Psoas muscle (tissue), 8 donors: Measurements from ENCODE around the gene RANBP10. TPM values are rescaled to one million over a fixed set of nuclear protein-coding genes. Genes with fewer than 3 reads are reported as not detected.

Source experiments
- ATAC-seq, 4 donors: fragments of 200-7000 bp; cut with Tn5 transposase; one replicate each; pipeline ENCODE4 v1.9.1; 2020; ENCODE audit warnings: moderate library complexity in 3 of 4, mild to moderate bottlenecking in 2 of 4
- DNase-seq, 2 donors: peaks; one replicate each; pipeline ENCODE4 v3.0.0-alpha.2; 2020
- H3K27ac ChIP-seq: fragments of 200-600 bp; one replicate; pipeline ENCODE4 v1.8.0; 2022
- H3K27me3 ChIP-seq, 3 donors: fragments of 200-600 bp in 1 of 3; one replicate each; pipeline versions ENCODE4 v1.6.1 to v1.8.0; 2013 to 2022; ENCODE audit warnings: low read length in 2 of 3, mild to moderate bottlenecking in 2 of 3, moderate library complexity in 1 of 3; ENCODE audit not compliant: insufficient read depth in 3 of 3
- H3K36me3 ChIP-seq, 2 donors: fragments of 200-600 bp in 1 of 2; one replicate each; pipeline versions ENCODE4 v1.6.1 to v1.8.0; 2013 to 2022; ENCODE audit warnings: low read depth in 1 of 2, mild to moderate bottlenecking in 1 of 2, moderate library complexity in 1 of 2; ENCODE audit not compliant: insufficient read depth in 1 of 2
- H3K4me1 ChIP-seq: fragments of 200-600 bp; one replicate; pipeline ENCODE4 v1.8.0; 2022
- H3K4me3 ChIP-seq: fragments of 200-600 bp; one replicate; pipeline ENCODE4 v1.8.0; 2022; ENCODE audit warnings: mild to moderate bottlenecking
- H3K9me3 ChIP-seq: fragments of 200-600 bp; one replicate; pipeline ENCODE4 v1.8.0; 2022
- WGBS, 3 donors: extraction: QIAGEN DNeasy Blood & Tissue Kit; methylation state at CpG; one replicate each; pipeline versions ENCODE4 v1.1.6 to v1.1.7; 2013; 5-methylcytosine and 5-hydroxymethylcytosine counted together
- intact Hi-C, 2 donors: fragments of 100-400 bp; cut with DNase I; formaldehyde crosslinking; loops; one replicate each; pipeline versions ENCODE4 v1.11.0 to v1.14.2; 2022
- polyA plus RNA-seq, 3 donors: library from polyadenylated mRNA; stranded (reverse); fragments of 200-250 nt; gene quantifications; one replicate each; pipeline ENCODE4 v1.2.3, GENCODE V29; 2013
- total RNA-seq, 4 donors: library from RNA; stranded (reverse); fragmentation: NEBNext Ultra II Directional in 2 of 4; extraction: Animal tissue kit (Norgen Biotek cat#: 25700) in 2 of 4; gene quantifications; one replicate each; pipeline versions ENCODE4 v1.2.1 to v1.2.4, GENCODE V29; 2021 to 2023
- TF ChIP-seq, protein P1 (sequence below): fragments of 200-600 bp; IDR thresholded peaks from one replicate; pipeline ENCODE4 v1.8.0; 2022; ENCODE audit warnings: antibody characterized with exemption
- donor health status: healthy with polysubstance abuse.
- donor health status: DM: no; HTN: no; CAD: no; lungs with moderate emphysema.
- donor health status: Bipolar disorder and iron deficiency.
- donor health status: healthy.
- donor health status: DM: yes; HTN: yes; CAD: no.
- donor health status: DM: no; HTN: no; CAD: no.
- donor health status: DM: no; HTN: no; CAD: no.
- donor health status: DM: yes; HTN: yes; CAD: no.

The RANBP10 gene
- total and polyA plus RNA-seq, 7 donors = 9.1 to 27.9 (median 17.6) TPM

DNA sequence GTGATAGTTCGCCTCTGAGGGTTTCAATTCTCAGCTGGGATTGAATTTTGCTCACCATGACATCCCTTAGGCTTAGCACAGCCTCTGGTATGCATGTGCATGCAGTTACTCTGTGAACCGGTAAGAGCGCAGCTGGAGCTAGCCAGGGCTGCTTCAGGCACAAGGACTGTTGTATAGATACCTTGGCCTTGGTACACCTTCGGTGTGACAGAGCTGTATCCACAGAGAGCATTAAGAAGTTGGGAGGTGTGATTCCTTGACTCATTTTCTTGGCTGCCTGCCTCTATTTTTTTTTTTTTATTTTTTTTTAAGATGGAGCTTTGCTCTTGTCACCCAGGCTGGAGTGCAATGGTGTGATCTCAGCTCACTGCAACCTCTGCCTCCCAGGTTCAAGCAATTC is 38.1 kb upstream of the RANBP10 start:
- no peaks in the 10 kb centered on the region for H3K9me3 ChIP-seq
- DNase-seq (no peak), ATAC-seq (no peak)
- peak overlapping the region; percentile 100 for H3K4me3 ChIP-seq
- peaks cover 0 to 5% of the 10 kb centered on the region in 2 donors for H3K36me3 ChIP-seq
- peaks cover 50% of the 10 kb centered on the region for H3K4me1 ChIP-seq
- no peaks in the 10 kb centered on the region for H3K27me3 ChIP-seq
- intact Hi-C loops = loop anchor here in 1 of 2 donors (10.0 kb wide), 1 partner anchor 390 kb away; the partner anchor contains the start of gene ESRP2
- 40 to 52% (median 44%) methylated on average over 4 of the region's 4 CpGs for WGBS, 3 donors
- H3K27ac ChIP-seq = peak overlapping the region; percentile 100
- TF ChIP-seq, protein P1, sequence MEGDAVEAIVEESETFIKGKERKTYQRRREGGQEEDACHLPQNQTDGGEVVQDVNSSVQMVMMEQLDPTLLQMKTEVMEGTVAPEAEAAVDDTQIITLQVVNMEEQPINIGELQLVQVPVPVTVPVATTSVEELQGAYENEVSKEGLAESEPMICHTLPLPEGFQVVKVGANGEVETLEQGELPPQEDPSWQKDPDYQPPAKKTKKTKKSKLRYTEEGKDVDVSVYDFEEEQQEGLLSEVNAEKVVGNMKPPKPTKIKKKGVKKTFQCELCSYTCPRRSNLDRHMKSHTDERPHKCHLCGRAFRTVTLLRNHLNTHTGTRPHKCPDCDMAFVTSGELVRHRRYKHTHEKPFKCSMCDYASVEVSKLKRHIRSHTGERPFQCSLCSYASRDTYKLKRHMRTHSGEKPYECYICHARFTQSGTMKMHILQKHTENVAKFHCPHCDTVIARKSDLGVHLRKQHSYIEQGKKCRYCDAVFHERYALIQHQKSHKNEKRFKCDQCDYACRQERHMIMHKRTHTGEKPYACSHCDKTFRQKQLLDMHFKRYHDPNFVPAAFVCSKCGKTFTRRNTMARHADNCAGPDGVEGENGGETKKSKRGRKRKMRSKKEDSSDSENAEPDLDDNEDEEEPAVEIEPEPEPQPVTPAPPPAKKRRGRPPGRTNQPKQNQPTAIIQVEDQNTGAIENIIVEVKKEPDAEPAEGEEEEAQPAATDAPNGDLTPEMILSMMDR = peak; percentile 8

DNA sequence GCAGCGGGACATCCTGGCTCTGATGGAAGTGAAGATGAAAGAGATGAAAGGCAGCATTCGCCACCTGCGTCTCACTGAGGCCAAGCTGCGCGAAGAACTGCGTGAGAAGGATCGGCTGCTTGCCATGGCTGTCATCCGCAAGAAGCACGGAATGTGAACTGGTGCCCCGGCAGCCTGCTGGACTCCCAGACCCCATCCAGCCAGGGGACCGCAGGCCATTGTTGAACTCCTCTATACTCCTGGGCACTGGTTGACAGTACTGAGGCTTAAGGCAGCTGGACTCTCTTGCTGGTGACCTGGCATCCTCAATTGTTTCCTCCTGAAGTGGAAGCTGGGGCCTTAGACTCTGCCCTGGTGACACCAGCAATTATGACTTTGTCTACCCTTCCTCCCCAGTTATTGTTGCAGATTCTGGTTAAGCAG is 37.0 kb upstream of the RANBP10 start:
- intact Hi-C loops = loop anchor here in 1 of 2 donors (10.0 kb wide), 1 partner anchor 391 kb away; the partner anchor contains the start of gene ESRP2
- 3 to 5% (median 5%) methylated on average over 11 of the region's 11 CpGs for whole genome bisulfite sequencing, 3 donors
- Histone ChIP-seq H3K9me3 (no peaks in the 10 kb centered on the region), H3K4me3 (peak overlapping the region; percentile 100), H3K36me3 (peaks cover 0 to 5% of the 10 kb centered on the region in 2 donors), H3K27me3 (no peaks in the 10 kb centered on the region), H3K4me1 (peaks cover 44% of the 10 kb centered on the region), H3K27ac (peak overlapping the region; percentile 100)
- DNase-seq = peak in 1 of 2 donors; percentile 58
- TF ChIP-seq, protein P1 = no peak
- no peak for ATAC-seq

DNA sequence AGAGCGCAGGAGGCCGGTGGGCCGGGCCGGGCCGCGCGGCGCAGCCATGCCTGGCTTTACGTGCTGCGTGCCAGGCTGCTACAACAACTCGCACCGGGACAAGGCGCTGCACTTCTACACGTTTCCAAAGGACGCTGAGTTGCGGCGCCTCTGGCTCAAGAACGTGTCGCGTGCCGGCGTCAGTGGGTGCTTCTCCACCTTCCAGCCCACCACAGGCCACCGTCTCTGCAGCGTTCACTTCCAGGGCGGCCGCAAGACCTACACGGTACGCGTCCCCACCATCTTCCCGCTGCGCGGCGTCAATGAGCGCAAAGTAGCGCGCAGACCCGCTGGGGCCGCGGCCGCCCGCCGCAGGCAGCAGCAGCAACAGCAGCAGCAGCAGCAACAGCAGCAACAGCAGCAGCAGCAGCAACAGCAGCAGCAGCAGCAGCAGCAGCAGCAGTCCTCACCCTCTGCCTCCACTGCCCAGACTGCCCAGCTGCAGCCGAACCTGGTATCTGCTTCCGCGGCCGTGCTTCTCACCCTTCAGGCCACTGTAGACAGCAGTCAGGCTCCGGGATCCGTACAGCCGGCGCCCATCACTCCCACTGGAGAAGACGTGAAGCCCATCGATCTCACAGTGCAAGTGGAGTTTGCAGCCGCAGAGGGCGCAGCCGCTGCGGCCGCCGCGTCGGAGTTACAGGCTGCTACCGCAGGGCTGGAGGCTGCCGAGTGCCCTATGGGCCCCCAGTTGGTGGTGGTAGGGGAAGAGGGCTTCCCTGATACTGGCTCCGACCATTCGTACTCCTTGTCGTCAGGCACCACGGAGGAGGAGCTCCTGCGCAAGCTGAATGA is 36.4 kb upstream of the RANBP10 start:
- TF ChIP-seq, protein P1 = peak; percentile 12
- Histone ChIP-seq H3K4me3 (peak overlapping the region; percentile 100), H3K9me3 (no peaks in the 10 kb centered on the region), H3K27ac (peak overlapping the region; percentile 100), H3K27me3 (no peaks in the 10 kb centered on the region), H3K36me3 (peaks cover 0 to 5% of the 10 kb centered on the region in 2 donors), H3K4me1 (peaks cover 38% of the 10 kb centered on the region)
- ATAC-seq (peak in 3 of 4 donors; percentile 2 to 6 (median 3)), DNase-seq (peak; percentile 61 to 82)
- intact Hi-C loops = loop anchor here in 1 of 2 donors (10.0 kb wide), 1 partner anchor 392 kb away; the partner anchor contains the start of gene ESRP2
- WGBS, 3 donors = 1% methylated on average over 53 to 67 of the region's 67 CpGs

DNA sequence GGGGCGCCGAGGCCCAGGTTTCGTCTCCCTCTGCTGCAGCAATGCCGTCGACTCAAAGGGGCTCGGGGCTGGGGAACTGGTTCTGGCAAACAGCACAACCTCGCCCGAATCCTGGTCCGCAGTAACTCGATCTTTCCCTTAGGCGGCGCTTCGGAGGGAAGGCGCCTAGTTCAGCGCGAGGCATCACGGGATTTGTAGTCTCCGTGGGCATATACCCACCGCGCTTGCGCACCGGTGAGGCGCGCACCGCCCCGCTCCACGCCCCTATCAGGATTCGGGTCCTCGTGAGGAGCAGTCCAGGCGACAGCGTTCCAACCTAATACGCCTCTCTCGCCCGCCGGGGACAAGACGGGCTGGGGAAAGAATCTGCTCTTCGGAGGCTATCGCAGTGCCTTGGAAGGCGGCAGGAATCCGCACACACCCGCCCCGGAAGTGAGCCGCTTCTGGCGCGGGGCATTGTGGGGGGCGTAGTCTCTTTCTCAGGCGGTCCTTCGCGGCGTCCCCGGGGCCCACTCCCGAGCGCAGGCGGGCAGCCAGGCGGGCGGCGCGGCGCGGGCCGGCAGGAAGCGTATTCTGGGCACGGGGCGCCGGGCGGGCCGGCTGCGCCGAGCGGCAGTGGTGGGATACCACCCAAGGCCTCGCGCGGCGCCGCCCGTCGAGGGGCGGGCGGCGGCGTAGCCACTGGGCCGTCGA is 35.6 kb upstream of the RANBP10 start, which contains the start of gene THAP11:
Gene THAP11 (plus strand): TSS at position 505 of the 693 bp plus-strand sequence. CDS start 235 bp downstream, outside the sequence.
- H3K9me3 ChIP-seq = no peaks in the 10 kb centered on the region
- H3K4me1 ChIP-seq = peaks cover 32% of the 10 kb centered on the region
- peak within 1 kb of the TSS; percentile 100 for H3K27ac ChIP-seq
- peak within 1 kb of the TSS; percentile 100 for H3K4me3 ChIP-seq
- WGBS, 3 donors = 0 to 1% (median 1%) methylated on average over 64 to 83 of the region's 83 CpGs
- no peaks in the 10 kb centered on the region for H3K27me3 ChIP-seq
- TF ChIP-seq, protein P1 = peak; percentile 79
- intact Hi-C loops = loop anchor here in 1 of 2 donors (10.0 kb wide), 1 partner anchor 393 kb away; the partner anchor contains the start of gene ESRP2
- ATAC-seq (peak; percentile 78 to 81 (median 81)), DNase-seq (peak; percentile 93 to 97)
- H3K36me3 ChIP-seq = peaks cover 0 to 5% of the 10 kb centered on the region in 2 donors
